Suprapubic skin (tissue), 4 donors: ENCODE measurements around the gene LEKR1.

ENCODE experiments used
- EP300 ChIP-seq: sonication (generic); formaldehyde crosslinking; IDR thresholded peaks from one replicate; pipeline ENCODE4 v1.6.1; 2017; ENCODE audit warnings: antibody characterized with exemption
- POLR2A ChIP-seq, 2 donors: fragments of 450-650 bp; IDR thresholded peaks; one replicate each; pipeline ENCODE4 v1.6.1; 2017; ENCODE audit warnings: antibody characterized with exemption in 2 of 2, mild to moderate bottlenecking in 2 of 2, moderate library complexity in 2 of 2
- POLR2AphosphoS5 ChIP-seq, 3 donors: sonication (generic); formaldehyde crosslinking; IDR thresholded peaks; one replicate each; pipeline ENCODE4 v1.6.1; 2017; ENCODE audit warnings: antibody characterized with exemption in 3 of 3
- TF ChIP-seq, protein P1 (sequence below), 2 donors: fragments of 200-600 bp in 1 of 2; fragments of 450-650 bp in 1 of 2; sonication (generic) in 1 of 2; IDR thresholded peaks; one replicate each; pipeline ENCODE4 v1.5.1; 2016 to 2019; ENCODE audit warnings: antibody characterized with exemption in 2 of 2, mild to moderate bottlenecking in 1 of 2, moderate library complexity in 1 of 2

DNA sequence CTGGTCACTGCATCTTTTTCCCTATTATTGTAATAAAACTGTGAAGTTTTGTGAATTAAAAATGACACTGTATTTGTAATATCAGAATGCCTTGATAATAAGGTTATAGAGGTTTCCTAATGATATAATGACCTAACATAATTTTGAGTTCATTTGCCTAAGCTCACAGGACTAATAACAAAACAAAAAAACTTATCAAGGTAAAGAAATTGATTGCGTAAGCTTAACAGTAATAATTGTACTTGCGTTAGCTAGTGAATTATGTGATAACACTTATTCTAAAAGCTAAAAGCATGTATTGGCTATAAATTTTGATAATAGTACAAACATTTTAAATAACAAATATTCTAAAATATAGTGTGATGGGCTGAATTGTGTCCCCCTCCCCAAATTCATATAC, 112.6 kb downstream of the LEKR1 start:
- TF ChIP-seq, protein P1, sequence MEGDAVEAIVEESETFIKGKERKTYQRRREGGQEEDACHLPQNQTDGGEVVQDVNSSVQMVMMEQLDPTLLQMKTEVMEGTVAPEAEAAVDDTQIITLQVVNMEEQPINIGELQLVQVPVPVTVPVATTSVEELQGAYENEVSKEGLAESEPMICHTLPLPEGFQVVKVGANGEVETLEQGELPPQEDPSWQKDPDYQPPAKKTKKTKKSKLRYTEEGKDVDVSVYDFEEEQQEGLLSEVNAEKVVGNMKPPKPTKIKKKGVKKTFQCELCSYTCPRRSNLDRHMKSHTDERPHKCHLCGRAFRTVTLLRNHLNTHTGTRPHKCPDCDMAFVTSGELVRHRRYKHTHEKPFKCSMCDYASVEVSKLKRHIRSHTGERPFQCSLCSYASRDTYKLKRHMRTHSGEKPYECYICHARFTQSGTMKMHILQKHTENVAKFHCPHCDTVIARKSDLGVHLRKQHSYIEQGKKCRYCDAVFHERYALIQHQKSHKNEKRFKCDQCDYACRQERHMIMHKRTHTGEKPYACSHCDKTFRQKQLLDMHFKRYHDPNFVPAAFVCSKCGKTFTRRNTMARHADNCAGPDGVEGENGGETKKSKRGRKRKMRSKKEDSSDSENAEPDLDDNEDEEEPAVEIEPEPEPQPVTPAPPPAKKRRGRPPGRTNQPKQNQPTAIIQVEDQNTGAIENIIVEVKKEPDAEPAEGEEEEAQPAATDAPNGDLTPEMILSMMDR (IDR thresholded peaks at IDR 0.05) = no peak
- TF ChIP-seq POLR2A (IDR thresholded peaks at IDR 0.05) = no peak
- TF ChIP-seq EP300 = no peak
- no peak for TF ChIP-seq POLR2AphosphoS5 (IDR thresholded peaks at IDR 0.05)
